Esophagus squamous epithelium (tissue), 4 donors: ENCODE results near the gene GPRC5C.

Experiments used
- CTCF ChIP-seq, 6 experiments: fragments of 450-650 bp in 4 of 6; fragments of 200-600 bp in 2 of 6; sonication (generic) in 2 of 6; IDR thresholded peaks; one replicate each; pipeline ENCODE4 v1.5.1; 2016 to 2019; ENCODE audit warnings: antibody characterized with exemption in 6 of 6, mild to moderate bottlenecking in 4 of 6, moderate library complexity in 4 of 6
- POLR2A ChIP-seq, 4 donors: fragments of 450-650 bp; IDR thresholded peaks; one replicate each; pipeline ENCODE4 v1.6.1; 2017; ENCODE audit warnings: antibody characterized with exemption in 4 of 4, mild to moderate bottlenecking in 4 of 4, moderate library complexity in 3 of 4

- TF ChIP-seq CTCF (IDR thresholded peaks at IDR 0.05) (peak in 1 of 6 experiments; percentile 13), POLR2A (IDR thresholded peaks at IDR 0.05) (no peak)
Observed at GRCh38 chr17:74387365-74388218, 44.3 kb upstream of the GPRC5C start.
